Measurements from ENCODE around the gene PHLDA2.

DNA sequence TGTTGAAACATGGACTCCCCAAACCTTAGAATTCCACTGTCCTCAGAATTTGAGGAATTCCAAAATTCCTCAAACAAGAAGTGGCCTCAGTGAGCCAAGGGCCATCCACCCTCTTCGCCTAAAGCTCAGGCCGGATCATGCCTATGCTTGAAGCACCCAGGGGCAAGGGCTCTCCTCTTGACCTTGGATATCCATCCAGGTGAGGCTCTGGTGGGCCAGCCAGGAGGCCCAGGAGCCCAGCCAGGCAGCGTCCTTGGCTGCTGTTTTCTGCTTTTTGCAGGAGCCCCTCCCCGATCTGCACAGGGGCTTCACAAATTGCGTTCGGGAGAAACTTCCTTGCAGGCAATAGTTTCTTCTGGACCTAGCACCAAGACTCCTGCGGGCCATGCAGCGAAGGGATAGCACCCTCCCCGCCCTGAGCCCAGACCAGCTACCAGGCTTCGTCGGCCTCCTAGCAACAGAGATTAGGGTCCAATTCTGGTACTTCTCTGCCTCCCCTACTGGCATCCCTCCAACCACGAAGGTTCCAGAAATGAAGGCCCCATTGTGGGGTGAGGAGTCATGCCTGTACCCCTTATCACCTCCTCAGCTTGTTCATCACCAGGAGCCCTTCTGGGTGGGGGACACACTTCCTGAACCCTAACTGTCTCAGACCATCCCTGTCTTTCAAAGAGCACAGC is 2.0 kb downstream of the PHLDA2 start:
- no peak for TF ChIP-seq EZH2 (IDR thresholded peaks at IDR 0.05; ENCODE audit: insufficient read depth, poor library complexity, severe bottlenecking)
- no peak for TF ChIP-seq EZH2phosphoT487 (IDR thresholded peaks at IDR 0.05; ENCODE audit: insufficient read depth, low read depth)
